Activated CD8-positive, alpha-beta memory T cell treated with anti-CD3 and anti-CD28 coated beads, Interleukin-2, amount 10 ng/mL, durations not matched to agents 7 days and 5 days (primary cell): ENCODE data around the gene ADARB1. TPM values are rescaled to one million over a fixed set of nuclear protein-coding genes. Genes with fewer than 3 reads are reported as not detected.

ENCODE experiments used
- ATAC-seq: fragments of 150-1000 bp; cut with Tn5 transposase; one replicate; pipeline ENCODE4 v1.10.0; 2021; ENCODE audit warnings: moderate library complexity
- CTCF ChIA-PET: fragments of 350-600 bp; sonication (Branson Sonifier 250); formaldehyde crosslinking; loops from one replicate; lab custom pipeline; 2021; ENCODE audit warnings: antibody characterized with exemption; lab: Charles Lee
- DNase-seq: peaks from one replicate; pipeline ENCODE4 v3.0.0-alpha.2; 2020
- H3K27ac Mint-ChIP-seq: one replicate; pipeline ENCODE4 v1.8.0; 2021; ENCODE audit warnings: mild to moderate bottlenecking, mixed read lengths
- H3K27me3 Mint-ChIP-seq: one replicate; pipeline ENCODE4 v1.8.0; 2021; ENCODE audit warnings: mixed read lengths
- H3K36me3 Mint-ChIP-seq: one replicate; pipeline ENCODE4 v1.8.0; 2021; ENCODE audit warnings: mild to moderate bottlenecking, mixed read lengths
- H3K4me1 Mint-ChIP-seq: one replicate; pipeline ENCODE4 v1.8.0; 2021; ENCODE audit warnings: mixed read lengths
- H3K4me3 Mint-ChIP-seq: one replicate; pipeline ENCODE4 v1.8.0; 2021; ENCODE audit warnings: mild to moderate bottlenecking, moderate library complexity, mixed read lengths
- H3K9me3 Mint-ChIP-seq: one replicate; pipeline ENCODE4 v1.8.0; 2022; ENCODE audit warnings: low read depth, mixed read lengths
- total RNA-seq, 2 experiments: library from RNA; stranded (reverse); gene quantifications; one replicate each; pipeline ENCODE4 v1.2.3, GENCODE V29; 2021

Gene ADARB1
- total RNA-seq, 2 experiments from 2014 or later, result 29.4 to 38.3 TPM

DNA sequence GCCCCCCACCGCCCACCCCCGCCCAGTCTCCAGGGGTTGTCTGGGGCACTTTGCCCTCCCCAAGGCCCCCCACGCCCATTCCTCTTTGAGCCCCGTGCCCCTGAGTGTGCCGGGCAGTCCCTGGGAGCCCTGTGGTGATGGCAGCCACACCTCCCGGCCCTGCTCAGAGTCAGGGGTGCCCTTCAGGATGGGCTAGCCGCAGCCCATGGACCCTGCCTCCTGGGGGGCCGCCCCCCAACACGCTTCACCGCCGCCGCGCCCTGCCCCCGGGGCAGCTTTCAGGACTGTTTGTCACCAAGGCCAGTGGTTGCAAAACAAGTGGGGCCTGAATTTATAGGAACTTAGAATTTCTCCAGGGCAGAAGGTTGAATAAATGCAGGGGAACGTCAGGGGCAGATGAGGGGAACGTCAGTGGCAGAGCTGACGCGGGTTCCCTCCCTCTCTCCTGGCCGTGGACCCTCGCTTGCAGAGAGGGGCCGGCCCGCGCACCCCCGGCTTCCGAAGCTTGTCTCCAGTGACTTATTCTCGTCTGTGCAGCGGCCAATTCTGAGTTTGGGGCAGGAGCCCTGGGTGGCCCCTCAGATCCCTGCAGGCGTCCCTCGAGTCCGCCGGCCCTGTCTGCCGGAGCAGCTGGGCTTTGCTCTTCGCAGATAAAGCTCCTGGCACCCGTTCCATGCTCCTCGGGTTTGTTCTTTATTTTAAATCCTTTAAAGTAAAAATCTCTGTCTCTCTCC, 41.2 kb upstream of the ADARB1 start:
- DNase-seq (no peak), ATAC-seq (no peak)
- H3K27ac Mint-ChIP-seq, result no peak overlapping the region
- H3K36me3 Mint-ChIP-seq, result peaks cover 1% of the 10 kb centered on the region
- H3K9me3 Mint-ChIP-seq, result peaks cover 5% of the 10 kb centered on the region
- no peaks in the 10 kb centered on the region for H3K4me1 Mint-ChIP-seq
- H3K4me3 Mint-ChIP-seq, result no peak overlapping the region
- peaks cover 16% of the 10 kb centered on the region for H3K27me3 Mint-ChIP-seq
- CTCF ChIA-PET, result no interaction called here

DNA sequence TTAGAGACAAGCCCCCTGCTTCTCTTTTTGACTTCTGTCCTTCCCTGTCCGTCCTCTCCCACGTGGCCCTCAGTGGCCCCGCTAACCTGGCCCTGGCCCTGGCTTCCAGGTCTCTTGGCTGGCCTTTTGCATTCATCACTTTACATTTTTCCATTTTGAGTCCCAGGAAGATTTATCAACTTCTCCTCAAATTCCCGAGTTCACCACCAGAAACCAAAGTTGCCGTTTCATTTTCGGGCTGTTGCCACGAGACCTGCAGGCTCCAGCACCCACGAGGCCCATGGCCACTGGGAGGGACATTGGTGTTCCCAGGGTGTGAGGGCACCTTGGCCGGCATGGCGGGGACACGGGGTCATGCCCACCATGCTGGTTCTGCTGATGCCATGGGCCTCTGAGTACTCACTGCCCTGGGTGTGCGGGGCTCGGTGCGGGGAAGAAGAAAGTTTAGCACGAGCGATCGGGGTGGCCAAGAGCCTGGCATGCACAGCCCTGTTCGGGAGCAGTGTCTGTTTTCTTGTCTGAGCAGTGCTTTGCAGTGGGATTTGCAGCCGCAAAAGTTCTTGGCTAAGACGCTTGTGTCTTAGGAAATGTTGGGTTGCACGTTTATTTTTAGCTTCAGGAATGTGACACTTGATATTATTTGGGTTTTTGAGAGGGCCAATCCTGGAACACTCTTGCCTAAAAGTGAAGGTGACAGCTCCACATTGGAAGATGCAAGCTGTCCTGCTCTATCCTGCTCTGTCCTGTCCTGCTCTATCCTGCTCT, 40.4 kb upstream of the ADARB1 start:
- peaks cover 5% of the 10 kb centered on the region for H3K9me3 Mint-ChIP-seq
- CTCF ChIA-PET, result no interaction called here
- peaks cover 1% of the 10 kb centered on the region for H3K36me3 Mint-ChIP-seq
- no peak overlapping the region for H3K4me3 Mint-ChIP-seq
- ATAC-seq, result no peak
- no peaks in the 10 kb centered on the region for H3K4me1 Mint-ChIP-seq
- no peak overlapping the region for H3K27ac Mint-ChIP-seq
- DNase-seq, result no peak
- H3K27me3 Mint-ChIP-seq, result peaks cover 16% of the 10 kb centered on the region

DNA sequence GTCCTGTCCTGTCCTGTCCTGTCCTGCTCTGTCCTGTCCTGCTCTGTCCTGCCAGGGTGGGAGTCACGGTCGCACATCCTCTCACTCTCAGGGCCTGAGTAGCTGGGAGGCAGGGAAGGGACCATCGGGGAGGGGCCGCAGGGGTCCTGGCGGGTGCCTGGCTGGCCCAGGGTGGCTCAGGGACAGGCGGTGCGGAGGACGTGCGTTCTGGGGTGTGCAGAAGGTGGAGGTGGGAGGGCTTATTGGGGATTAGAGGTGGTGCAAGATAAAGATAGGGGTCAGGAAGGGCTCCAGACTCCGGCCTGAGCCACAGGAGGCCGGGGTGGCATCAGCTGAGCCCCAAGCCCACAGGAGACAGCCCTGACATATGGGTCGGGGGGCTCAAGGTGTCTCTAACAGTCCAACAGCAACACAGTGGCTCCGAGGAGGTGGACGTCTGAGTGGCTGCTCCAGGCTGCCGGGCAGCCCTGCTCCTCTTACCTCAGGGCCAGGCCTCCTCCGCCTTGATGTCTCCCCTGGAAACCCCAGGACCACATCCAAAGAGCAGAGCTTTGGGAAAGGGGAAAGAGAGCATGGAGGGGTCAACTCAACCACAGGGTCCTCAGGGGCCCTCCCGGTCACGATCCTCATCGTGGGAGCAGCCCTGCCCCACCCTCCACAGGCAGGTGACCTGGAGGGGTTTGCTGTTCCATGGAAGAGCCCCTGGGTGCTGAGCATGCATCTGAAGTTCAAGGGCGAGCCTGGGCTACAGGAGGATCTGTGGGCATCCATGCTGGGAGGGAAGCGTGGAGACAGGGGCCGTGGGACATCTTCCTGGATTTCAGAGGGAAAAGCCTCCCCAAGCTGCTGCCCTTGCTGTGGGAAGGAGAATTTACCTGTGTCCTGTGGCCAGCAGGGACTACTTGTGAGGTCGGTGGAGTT, 39.6 kb upstream of the ADARB1 start:
- CTCF ChIA-PET, result no interaction called here
- ATAC-seq (no peak), DNase-seq (no peak)
- H3K27ac Mint-ChIP-seq, result no peak overlapping the region
- peaks cover 16% of the 10 kb centered on the region for H3K27me3 Mint-ChIP-seq
- peaks cover 1% of the 10 kb centered on the region for H3K36me3 Mint-ChIP-seq
- H3K9me3 Mint-ChIP-seq, result peaks cover 5% of the 10 kb centered on the region
- H3K4me3 Mint-ChIP-seq, result no peak overlapping the region
- H3K4me1 Mint-ChIP-seq, result no peaks in the 10 kb centered on the region

DNA sequence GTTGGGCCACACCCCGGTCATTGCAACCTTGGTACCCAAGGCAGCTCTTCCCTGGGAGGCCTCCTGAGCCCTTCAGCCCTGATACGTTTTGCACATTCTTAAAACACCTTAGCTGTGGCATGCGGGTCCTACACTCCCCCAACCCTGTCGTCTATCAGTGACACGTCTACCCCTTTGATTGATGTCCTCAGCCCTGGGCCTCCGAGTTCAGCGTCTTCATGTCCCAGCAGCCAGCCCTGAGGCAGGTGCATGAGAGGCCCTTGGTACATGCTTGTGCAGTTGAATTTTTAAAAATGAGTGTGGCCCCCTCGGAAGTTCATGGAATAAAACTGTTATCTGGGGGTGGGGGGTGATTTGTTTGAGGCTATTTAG, 38.9 kb upstream of the ADARB1 start:
- Mint-ChIP-seq H3K27ac (no peak overlapping the region), H3K4me1 (no peaks in the 10 kb centered on the region), H3K36me3 (peaks cover 1% of the 10 kb centered on the region), H3K4me3 (no peak overlapping the region), H3K27me3 (peaks cover 12% of the 10 kb centered on the region), H3K9me3 (peaks cover 5% of the 10 kb centered on the region)
- no peak for DNase-seq
- CTCF ChIA-PET, result no interaction called here
- no peak for ATAC-seq

DNA sequence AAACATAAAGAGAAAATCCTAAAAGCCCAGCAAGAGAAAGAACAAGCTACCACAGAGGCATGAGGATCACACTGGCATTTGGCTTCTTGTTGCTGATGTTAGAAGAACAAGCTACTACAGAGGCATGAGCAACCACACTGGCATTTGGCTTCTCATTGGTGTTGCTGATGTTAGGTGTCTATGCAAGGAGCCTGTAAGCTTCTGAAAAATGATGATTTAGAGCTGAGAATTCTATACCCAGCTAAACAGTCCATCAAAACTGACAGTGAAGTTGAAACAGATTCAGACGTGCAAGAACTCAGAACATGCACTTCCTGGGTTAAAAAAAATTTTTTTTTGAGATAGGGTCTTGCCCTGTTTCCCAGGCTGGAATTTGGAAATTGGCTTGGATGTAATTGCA, 37.8 kb upstream of the ADARB1 start:
- DNase-seq (no peak), ATAC-seq (no peak)
- peaks cover 5% of the 10 kb centered on the region for H3K9me3 Mint-ChIP-seq
- CTCF ChIA-PET, result interaction anchor here (0.7 to 1.8 kb wide), 2 partner anchors 74 to 86 kb away, joined by 3 to 5 read pairs; no protein-coding TSS in a partner anchor
- H3K27ac Mint-ChIP-seq, result no peak overlapping the region
- peaks cover 1% of the 10 kb centered on the region for H3K36me3 Mint-ChIP-seq
- H3K4me3 Mint-ChIP-seq, result no peak overlapping the region
- no peaks in the 10 kb centered on the region for H3K4me1 Mint-ChIP-seq
- peaks cover 6% of the 10 kb centered on the region for H3K27me3 Mint-ChIP-seq

DNA sequence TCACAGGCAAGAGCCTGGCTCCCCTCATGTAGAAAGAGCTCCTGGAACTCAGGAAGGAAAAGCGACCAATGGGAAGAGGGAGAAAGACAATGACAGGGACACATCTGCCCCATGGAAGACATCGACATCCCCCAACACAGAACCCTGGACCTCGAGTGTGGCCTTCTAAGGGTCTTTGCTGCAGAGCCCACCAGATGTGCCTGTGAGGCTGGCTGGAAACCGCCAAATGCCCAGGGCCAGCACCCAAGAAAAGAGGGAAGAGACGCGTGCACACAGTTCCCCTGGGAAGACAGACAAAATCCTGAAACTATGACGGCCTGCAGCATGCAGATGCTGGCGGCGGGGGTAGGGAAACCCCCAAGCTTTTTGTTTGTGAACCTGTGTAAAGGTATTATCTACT, 36.4 kb upstream of the ADARB1 start:
- Mint-ChIP-seq H3K4me1 (no peaks in the 10 kb centered on the region), H3K9me3 (peaks cover 11% of the 10 kb centered on the region), H3K36me3 (peaks cover 3% of the 10 kb centered on the region), H3K4me3 (no peak overlapping the region), H3K27me3 (peaks cover 6% of the 10 kb centered on the region), H3K27ac (no peak overlapping the region)
- ATAC-seq (no peak), DNase-seq (no peak)
- CTCF ChIA-PET, result interaction anchor here (0.6 to 1.8 kb wide), 2 partner anchors 88 to 146 kb away, joined by 3 to 5 read pairs; no protein-coding TSS in a partner anchor

DNA sequence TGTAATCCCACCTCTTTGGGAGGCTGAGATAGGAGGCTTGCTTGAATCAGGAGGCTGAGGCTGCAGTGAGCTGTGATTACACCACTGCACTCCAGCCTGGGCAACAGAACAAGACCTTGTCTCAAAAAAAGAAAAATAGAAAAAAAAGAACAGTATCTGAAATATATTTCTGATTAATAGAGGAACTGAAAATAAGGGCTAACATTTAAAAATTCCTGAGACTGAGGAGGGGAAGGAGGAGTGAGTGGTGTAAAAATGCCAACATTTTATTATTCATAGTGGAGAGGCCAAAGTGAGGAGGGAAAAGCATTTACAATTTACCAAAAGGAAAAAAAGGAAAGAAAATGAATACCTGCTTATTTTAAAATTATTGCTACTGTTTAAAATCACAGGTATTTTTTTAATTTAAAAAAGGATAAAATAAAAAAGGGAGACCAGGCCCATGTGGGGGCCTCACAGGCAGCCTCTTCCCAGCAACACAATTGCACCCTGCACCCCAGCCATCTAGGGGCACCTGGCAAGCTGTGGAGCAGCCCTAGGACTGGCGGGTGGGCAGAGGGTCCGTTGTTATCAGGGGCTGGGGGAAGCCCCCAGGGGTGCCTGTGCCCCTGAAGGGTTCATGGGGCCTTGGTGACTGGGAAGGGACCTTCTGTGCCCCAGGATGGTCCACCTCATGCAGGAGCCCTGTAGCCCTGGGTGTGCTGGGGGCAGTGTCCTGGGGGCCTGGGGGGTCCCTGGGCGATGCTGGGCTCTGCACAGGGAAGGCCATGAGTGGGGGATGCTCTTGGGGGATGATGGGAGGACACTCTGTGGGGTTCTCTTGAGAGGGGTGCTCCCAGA, 34.8 kb upstream of the ADARB1 start:
- ATAC-seq (no peak), DNase-seq (no peak)
- Mint-ChIP-seq H3K9me3 (peaks cover 11% of the 10 kb centered on the region), H3K4me1 (no peaks in the 10 kb centered on the region), H3K36me3 (peaks cover 3% of the 10 kb centered on the region), H3K27me3 (peaks cover 9% of the 10 kb centered on the region), H3K27ac (no peak overlapping the region), H3K4me3 (no peak overlapping the region)
- CTCF ChIA-PET, result no interaction called here

DNA sequence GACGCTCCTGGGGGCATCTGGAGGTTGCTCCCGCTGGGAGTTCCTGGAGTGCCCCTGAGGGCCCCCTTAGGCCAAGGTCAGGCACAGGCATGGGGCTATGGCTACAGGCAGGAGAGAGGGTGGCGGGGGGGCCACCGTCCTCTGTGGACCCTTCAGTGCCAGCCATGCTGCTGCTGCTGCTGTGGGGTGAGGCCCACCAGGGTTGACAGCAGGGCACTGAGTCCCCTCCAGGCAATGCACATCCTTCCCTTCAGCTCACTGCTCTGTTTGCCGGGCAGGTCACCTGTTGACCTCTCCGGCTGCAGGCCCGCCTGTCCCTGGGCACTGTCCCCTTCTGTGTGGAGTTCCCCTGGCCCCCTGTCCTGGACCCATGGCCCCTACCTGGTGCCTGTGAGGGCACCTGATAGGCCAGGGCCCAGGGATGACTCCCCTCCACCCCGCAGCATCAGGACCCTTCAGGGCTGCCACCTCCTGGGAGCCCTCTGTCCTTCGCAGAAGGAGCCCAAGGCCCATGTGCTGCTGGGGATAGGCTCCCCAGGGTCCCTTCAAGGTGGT, 34.1 kb upstream of the ADARB1 start:
- no peak for DNase-seq
- Mint-ChIP-seq H3K4me3 (no peak overlapping the region), H3K9me3 (peaks cover 11% of the 10 kb centered on the region), H3K27ac (no peak overlapping the region), H3K27me3 (peaks cover 15% of the 10 kb centered on the region), H3K4me1 (no peaks in the 10 kb centered on the region), H3K36me3 (peaks cover 3% of the 10 kb centered on the region)
- CTCF ChIA-PET, result no interaction called here
- ATAC-seq, result no peak

DNA sequence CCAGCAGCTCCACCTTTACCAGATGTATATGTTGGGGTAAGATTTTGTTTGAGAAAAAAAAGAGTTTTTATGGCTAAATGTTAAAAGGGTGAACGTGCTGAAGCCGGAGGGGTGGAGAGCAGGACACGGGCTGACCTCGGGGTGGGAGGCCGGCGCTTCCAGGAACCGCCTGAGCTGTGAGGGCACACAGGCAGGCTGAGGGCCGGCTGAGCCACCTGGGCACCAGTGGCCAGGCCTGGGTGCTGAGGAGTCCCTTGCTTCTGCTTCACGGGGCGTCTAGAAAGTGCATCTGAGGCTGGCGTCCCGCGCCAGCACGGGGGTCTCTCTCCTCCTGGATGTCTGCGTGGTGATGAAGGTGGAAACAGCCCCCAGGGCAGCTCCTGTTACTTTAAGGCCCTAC, 33.6 kb upstream of the ADARB1 start:
- CTCF ChIA-PET, result no interaction called here
- H3K9me3 Mint-ChIP-seq, result peaks cover 11% of the 10 kb centered on the region
- H3K27ac Mint-ChIP-seq, result no peak overlapping the region
- H3K27me3 Mint-ChIP-seq, result peaks cover 21% of the 10 kb centered on the region
- DNase-seq, result no peak
- peaks cover 3% of the 10 kb centered on the region for H3K36me3 Mint-ChIP-seq
- no peaks in the 10 kb centered on the region for H3K4me1 Mint-ChIP-seq
- no peak overlapping the region for H3K4me3 Mint-ChIP-seq
- ATAC-seq, result no peak

DNA sequence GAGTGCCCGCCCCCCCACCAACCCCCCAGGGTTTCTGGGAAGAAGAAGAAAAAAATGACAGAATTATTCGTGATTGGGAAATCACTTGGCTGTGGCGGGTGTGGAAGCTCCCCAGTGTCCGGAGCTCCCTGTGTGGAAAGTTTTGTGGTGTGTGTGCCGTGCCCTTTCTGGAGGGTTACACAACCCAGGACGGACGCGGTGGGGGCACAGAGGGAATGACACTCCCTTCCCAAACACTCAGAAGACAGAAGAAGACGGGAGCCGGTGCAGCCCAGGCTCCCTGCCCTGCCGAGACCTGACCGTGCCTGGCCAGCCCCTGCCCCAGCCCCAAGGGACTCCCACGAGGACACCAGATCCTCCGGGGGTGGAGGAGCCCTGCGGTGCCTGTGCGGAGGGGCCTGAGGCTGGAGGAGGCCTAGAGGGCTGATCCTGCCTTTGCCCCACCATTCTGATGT, 33.0 kb upstream of the ADARB1 start:
- Mint-ChIP-seq H3K4me1 (no peaks in the 10 kb centered on the region), H3K27ac (no peak overlapping the region), H3K27me3 (peaks cover 24% of the 10 kb centered on the region), H3K4me3 (no peak overlapping the region), H3K9me3 (peaks cover 12% of the 10 kb centered on the region), H3K36me3 (peaks cover 2% of the 10 kb centered on the region)
- CTCF ChIA-PET, result no interaction called here
- ATAC-seq (no peak), DNase-seq (no peak)

DNA sequence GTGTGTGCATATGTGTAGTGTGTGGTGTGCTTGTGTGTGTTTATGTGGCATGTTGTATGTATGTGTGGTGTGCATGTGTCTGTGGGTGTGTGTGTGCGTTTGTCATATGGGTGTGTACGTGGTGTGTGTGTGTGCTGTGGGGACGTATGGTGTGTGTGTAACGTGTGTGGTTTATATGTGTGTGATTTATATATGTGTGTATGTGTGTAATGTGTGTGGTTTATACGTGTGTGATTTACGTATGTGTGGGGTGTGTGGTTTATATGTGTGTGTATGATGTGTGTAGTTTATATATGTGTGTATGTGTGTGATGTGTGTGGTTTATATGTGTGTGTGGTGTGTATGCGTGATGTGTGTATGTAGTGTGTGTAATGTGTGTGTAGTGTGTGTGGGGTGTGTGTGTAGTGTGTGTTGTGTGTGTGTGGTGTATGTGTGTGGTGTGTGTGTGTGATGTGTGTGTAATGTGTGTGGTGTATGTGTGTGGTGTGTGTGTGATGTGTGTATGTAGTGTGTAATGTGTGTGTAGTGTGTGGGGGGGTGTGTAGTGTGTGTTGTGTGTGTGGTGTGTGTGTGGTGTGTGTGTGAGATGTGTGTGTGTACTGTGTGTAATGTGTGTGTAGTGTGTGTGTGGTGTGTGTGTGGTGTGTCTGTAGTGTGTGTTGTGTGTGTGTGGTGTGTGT, 32.3 kb upstream of the ADARB1 start:
- Mint-ChIP-seq H3K4me3 (no peak overlapping the region), H3K27ac (no peak overlapping the region), H3K4me1 (no peaks in the 10 kb centered on the region), H3K9me3 (peaks cover 14% of the 10 kb centered on the region), H3K36me3 (peaks cover 1% of the 10 kb centered on the region), H3K27me3 (peaks cover 31% of the 10 kb centered on the region)
- DNase-seq (no peak), ATAC-seq (no peak)
- CTCF ChIA-PET, result no interaction called here

DNA sequence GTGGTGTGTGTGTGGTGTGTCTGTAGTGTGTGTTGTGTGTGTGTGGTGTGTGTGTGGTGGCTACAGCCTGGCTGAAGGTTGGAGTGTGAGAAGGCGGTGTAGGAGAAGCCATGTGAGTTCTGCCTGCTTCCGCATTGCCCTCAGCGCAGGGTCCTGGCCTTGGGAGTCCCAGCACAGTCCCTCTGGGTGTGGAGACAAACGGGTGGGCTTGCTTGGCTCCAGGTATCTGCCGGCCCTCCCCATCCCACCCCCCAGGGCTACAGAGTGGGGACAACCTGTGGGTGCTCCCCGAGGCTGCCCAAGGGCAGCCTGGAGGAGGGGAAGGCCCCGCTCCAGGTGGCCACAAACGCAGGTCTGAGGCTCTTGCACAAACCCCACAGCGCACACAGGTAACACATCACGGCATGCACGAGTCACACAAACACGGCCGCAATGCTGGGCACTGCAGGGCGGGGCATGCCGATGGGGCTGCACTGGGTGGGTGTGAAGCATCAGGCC, 31.7 kb upstream of the ADARB1 start:
- no peak for DNase-seq
- no peaks in the 10 kb centered on the region for H3K4me1 Mint-ChIP-seq
- peaks cover 33% of the 10 kb centered on the region for H3K27me3 Mint-ChIP-seq
- H3K36me3 Mint-ChIP-seq, result peaks cover 1% of the 10 kb centered on the region
- ATAC-seq, result no peak
- no peak overlapping the region for H3K4me3 Mint-ChIP-seq
- peaks cover 17% of the 10 kb centered on the region for H3K9me3 Mint-ChIP-seq
- H3K27ac Mint-ChIP-seq, result no peak overlapping the region
- CTCF ChIA-PET, result no interaction called here
